ENCODE data around the gene NF1.
"Not testable (repeated sequence)": the region's sequence is repeated elsewhere in the genome, so short reads cannot be mapped to it uniquely, and the experiment has no call there.

The NF1 gene

GRCh38 chr17:31310260-31310659 lies 215.5 kb downstream of the NF1 start:
- DNase-seq, result peak in 1 of 2 donors; percentile 44

DNA sequence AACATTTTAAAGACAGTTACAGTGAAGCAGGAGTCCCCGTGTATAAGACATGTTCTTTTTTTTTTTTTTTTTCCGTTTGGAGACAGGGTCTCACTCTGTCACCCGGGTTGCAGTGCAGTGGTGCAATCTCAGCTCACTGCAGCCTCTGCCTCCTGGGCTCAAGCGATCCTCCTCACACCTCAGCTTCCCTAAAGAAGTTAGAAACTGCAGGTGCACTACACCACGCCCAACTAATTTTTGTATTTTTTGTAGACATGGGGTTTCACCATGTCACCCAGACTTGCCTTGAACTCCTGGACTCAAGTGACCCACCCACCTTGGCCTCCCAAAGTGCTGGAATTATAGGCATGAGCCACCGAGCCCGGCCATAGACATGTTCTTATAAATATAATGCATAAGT lies 216.1 kb downstream of the NF1 start:
- no peak for DNase-seq

GRCh38 chr17:31311526-31311925 lies 216.7 kb downstream of the NF1 start:
- DNase-seq, result no peak

GRCh38 chr17:31312223-31312622 lies 217.4 kb downstream of the NF1 start:
- peak in 1 of 2 donors; percentile 46 for DNase-seq

GRCh38 chr17:31313982-31314781 lies 219.4 kb downstream of the NF1 start, which contains the start of gene EVI2B:
Gene EVI2B, minus strand, starts transcription at chr17:31314054. Its CDS starts 8,445 bp downstream, at chr17:31305609.
- DNase-seq, result no peak

- DNase-seq, result no peak
These were observed 220.0 kb downstream of the NF1 start for GRCh38 chr17:31314782-31315100.

DNA sequence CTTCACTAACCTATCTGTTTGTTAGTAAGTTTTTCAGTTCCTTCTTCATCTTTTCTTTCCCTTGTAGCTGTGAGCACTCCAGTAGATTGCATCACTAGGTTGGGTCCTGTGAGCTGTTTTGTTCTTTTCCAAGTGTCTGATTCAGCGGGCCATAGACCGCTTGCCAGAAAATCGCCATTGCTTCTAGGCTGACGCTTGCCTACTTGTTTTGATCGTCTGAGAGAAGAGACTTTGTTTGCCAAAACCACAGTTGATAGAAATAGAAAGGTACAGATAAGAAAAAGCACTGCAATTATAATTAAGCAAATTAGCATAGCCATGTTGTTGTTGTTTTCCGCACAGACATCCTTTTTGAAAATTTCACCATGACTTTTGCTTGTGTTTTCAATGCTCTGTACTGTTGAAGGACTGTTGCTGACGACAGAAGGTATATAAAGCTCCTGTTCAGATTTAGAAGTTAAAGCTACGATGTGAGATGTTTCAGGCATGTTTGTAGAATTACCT lies 223.6 kb downstream of the NF1 start:
- peak; percentile 49 to 60 for DNase-seq

DNA sequence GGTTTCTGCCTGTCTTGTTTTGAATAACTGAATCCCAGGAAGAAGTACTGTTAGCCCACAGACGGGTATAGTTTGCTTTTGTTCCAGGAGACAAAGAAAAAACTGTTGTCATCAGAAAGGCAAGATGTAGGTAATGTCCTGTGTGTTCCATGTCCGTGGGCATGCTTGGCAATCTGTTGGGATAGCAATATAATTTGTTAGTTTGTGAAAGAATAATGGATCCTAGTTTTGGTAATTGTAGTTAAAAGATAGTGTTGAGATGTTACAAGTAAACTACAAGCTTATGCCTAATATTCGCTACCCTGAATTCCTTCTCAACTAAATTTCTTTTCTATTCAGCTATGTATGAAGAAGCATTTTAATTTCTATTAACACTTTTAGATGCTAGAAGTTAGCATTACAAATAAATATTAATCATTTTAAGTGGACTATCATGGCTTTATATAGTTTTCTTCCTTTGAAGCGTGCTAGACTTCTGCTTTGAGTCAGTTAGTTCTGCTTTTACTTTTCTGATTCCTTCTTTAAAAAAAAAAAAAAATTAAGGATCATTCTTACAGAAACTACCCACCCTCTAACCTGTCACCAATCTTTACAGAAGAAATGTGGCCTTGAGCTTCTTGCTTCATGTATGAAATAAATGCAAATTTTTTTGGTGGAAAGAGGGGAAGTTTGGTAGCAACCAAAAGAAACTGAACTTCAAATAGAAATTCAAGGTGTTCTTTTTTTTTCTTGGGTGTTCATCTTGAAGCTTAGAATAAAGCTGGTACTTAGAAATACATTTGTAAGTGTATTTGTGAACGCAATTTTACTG lies 224.3 kb downstream of the NF1 start:
- DNase-seq, result no peak

GRCh38 chr17:31320241-31320640 lies 225.5 kb downstream of the NF1 start:
- no peak for DNase-seq

- DNase-seq, result no peak
These were observed 226.0 kb downstream of the NF1 start for GRCh38 chr17:31320791-31321190.

DNA sequence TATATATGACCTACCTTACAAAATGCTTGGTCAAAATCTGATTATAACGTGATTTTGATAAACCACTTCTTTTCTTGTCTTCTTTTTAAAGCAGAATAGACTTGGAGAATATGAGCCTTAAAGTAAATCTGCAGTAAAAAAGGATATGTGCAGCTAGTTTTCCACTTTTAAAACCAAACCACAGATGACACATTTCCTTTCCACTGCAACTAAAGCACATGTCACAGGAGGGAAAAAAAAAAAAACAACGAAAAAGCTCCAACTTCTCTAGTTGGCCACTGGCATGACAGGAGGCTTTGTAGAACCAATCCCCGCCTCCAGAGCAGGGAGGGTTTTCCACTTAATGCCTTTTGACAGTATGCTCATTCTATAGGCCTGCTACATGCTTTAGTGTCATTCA lies 226.7 kb downstream of the NF1 start, which contains the start of gene EVI2A:
Gene EVI2A (minus strand): TSS at position 142 of the 400 bp plus-strand sequence. CDS start 2,609 bp downstream, outside the sequence.
- DNase-seq, result peak; percentile 69 to 79

GRCh38 chr17:31321966-31322365 lies 227.2 kb downstream of the NF1 start:
- DNase-seq, result peak in 1 of 2 donors; percentile 18

DNA sequence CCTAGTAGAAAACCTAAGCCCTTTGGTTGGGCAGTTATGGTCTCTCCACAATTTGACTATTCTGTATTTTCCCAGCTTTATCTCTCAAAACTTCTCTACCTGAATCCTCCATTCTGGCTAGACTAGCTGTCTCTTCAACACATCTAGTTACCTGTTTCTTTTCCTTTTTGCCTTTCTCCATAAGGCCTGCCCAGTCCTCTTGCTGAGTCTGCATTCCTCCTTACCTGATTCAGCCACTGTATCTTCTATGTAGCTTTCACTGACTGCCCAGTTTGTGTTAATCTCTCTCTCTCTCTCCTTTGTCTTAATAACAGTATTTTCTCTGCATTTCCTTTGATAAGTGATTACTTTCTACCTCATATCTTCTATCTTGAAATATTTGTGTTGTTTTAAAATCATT lies 228.8 kb downstream of the NF1 start:
- no peak for DNase-seq

GRCh38 chr17:31327534-31328159 lies 232.9 kb downstream of the NF1 start:
- DNase-seq, result no peak

DNA sequence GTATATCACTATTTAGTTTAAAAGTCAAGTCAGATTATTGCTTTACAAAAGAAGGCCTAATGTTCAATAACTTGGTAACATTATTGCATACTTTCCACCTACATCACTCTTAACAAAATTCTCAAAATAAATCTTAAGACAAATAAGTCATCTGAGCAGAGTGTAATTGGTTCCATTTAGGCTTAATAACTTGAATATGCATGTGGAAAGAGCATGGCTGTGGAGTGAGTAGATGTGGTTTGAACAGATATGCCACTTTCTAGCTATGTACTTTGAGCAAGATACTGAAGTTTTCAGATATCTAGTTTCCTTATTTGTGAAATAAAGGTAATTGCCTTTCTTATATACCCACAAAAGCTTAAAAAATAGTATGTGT lies 233.4 kb downstream of the NF1 start:
- no peak for DNase-seq

- DNase-seq, result no peak
These were observed 234.4 kb downstream of the NF1 start for GRCh38 chr17:31329221-31329620.

DNA sequence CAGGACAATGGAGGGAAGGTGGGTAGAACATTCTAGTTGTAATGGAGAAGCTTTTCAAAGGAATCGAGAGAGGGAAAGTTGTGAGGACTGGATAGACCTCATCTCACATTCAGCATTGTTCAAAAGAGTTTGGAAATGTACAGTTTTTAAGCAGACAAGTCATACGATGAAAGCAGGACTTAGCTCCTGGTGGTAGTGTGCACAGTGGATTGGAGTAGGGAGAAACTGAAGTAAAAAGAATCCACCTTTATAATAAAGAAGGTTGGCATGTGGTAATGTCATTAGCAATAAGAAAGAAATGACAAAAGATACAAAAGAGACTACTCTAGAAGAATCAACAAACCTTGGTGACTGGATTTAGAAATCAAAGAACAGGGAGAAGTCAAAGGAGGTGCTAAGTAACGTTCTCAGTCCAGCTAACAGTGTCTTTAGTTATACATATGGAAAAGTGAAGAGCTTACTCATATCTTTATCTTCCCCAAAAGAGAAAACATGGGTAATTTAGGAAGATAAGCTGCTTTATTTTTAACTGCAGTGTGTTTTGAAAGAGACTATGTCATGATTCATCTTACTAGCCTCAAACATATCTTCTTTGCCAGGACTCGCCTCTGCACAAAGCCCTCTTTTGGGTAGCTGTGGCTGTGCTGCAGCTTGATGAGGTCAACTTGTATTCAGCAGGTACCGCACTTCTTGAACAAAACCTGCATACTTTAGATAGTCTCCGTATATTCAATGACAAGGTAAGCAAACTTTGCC lies 245.3 kb downstream of the NF1 start:
- no peak for DNase-seq

DNA sequence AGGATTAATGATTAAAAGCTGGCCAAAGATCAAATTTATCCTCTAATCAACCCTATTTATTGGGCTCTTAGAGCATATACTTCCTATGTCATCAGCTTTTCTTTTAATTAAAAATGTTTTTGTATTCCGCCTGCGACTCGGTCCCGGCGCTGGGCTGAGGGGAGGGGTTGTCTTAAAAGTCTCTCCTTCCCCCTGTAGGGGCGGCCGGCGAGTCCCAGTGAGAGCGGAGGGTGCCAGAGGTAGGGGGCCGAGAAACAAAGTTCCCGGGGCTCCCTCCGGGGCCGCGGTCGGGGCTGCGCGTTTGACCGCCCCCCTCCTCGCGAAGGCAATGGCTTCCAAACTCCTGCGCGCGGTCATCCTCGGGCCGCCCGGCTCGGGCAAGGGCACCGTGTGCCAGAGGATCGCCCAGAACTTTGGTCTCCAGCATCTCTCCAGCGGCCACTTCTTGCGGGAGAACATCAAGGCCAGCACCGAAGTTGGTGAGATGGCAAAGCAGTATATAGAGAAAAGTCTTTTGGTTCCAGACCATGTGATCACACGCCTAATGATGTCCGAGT lies 250.5 kb downstream of the NF1 start:
- DNase-seq, result not testable (repeated sequence)

DNA sequence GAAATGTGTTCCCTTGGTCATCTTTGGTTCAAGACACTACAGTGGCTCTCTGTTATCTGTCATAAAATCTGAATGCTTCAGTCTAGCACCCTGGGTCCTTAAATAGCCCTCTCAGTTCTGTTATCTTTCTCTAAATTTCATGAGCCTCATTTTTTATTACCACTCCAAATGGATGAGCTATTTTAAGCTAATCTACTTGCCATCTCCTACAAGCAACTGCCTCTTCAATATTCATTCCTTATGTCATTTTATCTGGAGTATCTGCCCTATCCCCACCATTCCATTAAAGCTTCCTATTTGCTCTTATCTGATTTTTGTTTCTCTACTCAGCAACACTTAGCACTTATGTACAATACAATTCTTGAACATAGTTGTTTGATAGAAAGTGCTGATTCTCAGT lies 254.7 kb downstream of the NF1 start:
- no peak for DNase-seq

GRCh38 chr17:31355935-31356334 lies 261.2 kb downstream of the NF1 start:
- no peak for DNase-seq

- no peak for DNase-seq
These were observed 262.3 kb downstream of the NF1 start for GRCh38 chr17:31357091-31357490.

- no peak for DNase-seq
These were observed 263.1 kb downstream of the NF1 start for GRCh38 chr17:31357839-31358394.
